Nephron progenitor cell (in vitro differentiated cells): ENCODE data around the gene GUCD1.

Experiments
- DNase-seq: peaks from one replicate; pipeline ENCODE4 v3.0.0; 2021
- H3K27ac Mint-ChIP-seq: 2 replicates; pipeline ENCODE4 v1.8.0; 2021; ENCODE audit warnings: mild to moderate bottlenecking, moderate library complexity, mixed read lengths
- H3K27me3 Mint-ChIP-seq: 2 replicates; pipeline ENCODE4 v1.8.0; 2021; ENCODE audit warnings: mild to moderate bottlenecking, low read depth, mixed read lengths; ENCODE audit not compliant: poor library complexity
- H3K36me3 Mint-ChIP-seq: 2 replicates; pipeline ENCODE4 v1.8.0; 2021; ENCODE audit warnings: low read depth, mixed read lengths
- H3K4me1 Mint-ChIP-seq: 2 replicates; pipeline ENCODE4 v1.8.0; 2021; ENCODE audit warnings: mixed read lengths
- H3K4me3 Mint-ChIP-seq: 2 replicates; pipeline ENCODE4 v1.8.0; 2021; ENCODE audit warnings: mild to moderate bottlenecking, moderate library complexity, mixed read lengths
- H3K9me3 Mint-ChIP-seq: 2 replicates; pipeline ENCODE4 v1.8.0; 2021; ENCODE audit warnings: mild to moderate bottlenecking, moderate library complexity, mixed read lengths
- CTCF ChIP-seq: fragments of 200-600 bp; sonication (generic); IDR thresholded peaks from 2 replicates; pipeline ENCODE4 v1.5.0; 2021; ENCODE audit warnings: antibody characterized with exemption

Gene GUCD1

DNA sequence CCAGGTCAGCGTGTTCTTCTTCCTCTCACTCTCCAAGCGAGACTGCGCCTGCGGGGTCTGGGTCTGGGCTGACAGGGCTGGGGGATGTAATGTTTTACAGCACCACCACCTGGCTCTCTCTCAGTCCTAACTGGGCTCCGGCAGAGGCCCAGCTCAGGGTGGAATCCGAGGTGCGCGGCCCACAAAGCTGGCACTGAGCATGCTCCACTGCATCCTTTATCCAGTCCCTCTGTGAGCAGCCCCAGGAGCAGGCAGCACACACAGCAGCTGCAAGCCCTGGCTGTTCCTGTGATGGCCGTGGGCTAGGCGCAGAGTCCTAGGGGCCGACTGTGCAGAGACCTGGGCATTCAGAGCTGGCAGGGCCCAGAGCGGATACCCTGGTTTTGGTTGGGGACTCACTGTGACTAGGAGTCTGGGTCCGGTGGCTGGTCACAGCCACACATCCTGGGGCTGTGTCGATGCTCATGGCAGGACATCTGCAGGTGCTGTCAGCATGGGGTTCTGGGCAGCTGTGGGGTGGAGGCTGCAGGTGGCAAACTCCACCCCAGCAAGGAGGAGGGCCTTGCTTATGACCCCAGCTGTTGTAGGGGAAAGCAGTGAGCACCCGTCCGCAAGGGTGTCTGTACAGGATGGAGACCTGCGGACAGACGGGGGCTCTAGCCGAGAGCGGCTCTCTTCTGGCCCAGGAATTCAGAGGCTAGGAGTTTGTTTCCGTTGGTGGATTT is 34.0 kb upstream of the GUCD1 start:
- DNase-seq, result no peak
- no peaks in the 10 kb centered on the region for H3K9me3 Mint-ChIP-seq
- H3K36me3 Mint-ChIP-seq, result no peaks in the 10 kb centered on the region
- H3K4me3 Mint-ChIP-seq, result no peak overlapping the region
- TF ChIP-seq CTCF, result no peak
- peaks cover 3% of the 10 kb centered on the region for H3K27me3 Mint-ChIP-seq
- no peak overlapping the region for H3K27ac Mint-ChIP-seq
- peaks cover 15% of the 10 kb centered on the region for H3K4me1 Mint-ChIP-seq

DNA sequence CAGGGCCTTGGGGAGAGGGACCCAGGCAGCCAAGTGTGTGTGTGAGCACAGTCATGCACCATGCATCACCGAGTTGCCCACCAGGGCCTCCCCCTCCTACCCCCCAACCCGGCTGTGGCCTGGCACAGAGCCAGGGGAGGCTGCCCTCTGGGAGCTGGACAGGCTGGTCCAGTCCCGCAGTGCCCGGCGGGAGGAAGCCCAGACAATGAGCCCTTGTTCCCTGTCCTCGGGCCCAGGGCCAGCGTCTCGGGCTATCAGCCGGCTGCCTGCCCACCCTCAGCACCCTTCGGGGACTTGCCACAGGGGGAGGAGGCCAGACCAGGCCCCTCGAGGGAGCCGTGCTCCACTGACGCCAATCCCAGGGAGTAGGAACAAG is 33.4 kb upstream of the GUCD1 start:
- Mint-ChIP-seq H3K4me3 (no peak overlapping the region), H3K27ac (no peak overlapping the region), H3K36me3 (no peaks in the 10 kb centered on the region), H3K27me3 (peaks cover 2% of the 10 kb centered on the region), H3K9me3 (no peaks in the 10 kb centered on the region), H3K4me1 (peaks cover 9% of the 10 kb centered on the region)
- DNase-seq, result no peak
- TF ChIP-seq CTCF, result no peak

DNA sequence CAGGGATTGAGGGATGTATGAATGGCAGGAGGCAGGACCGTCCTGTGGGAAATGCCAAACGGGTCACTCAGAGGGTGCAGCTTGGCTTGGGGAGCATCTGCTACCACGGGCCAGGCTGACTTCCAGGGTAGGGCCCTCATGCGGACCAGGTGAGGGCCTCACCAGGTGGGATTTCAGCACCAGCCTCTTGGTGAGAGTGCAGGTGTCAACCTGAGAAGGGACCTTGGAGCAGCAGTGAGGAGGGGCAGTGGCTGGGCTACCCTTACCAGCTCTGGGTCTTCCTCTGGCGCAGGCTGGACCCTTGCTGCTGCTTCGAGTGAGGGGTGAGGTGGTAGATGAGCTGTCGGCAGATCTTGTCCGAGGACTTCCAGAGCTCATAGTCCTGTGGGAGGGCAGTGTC is 33.0 kb upstream of the GUCD1 start:
- Mint-ChIP-seq H3K9me3 (no peaks in the 10 kb centered on the region), H3K36me3 (no peaks in the 10 kb centered on the region), H3K27ac (no peak overlapping the region), H3K4me3 (no peak overlapping the region), H3K4me1 (peaks cover 6% of the 10 kb centered on the region), H3K27me3 (no peaks in the 10 kb centered on the region)
- TF ChIP-seq CTCF, result no peak
- no peak for DNase-seq

DNA sequence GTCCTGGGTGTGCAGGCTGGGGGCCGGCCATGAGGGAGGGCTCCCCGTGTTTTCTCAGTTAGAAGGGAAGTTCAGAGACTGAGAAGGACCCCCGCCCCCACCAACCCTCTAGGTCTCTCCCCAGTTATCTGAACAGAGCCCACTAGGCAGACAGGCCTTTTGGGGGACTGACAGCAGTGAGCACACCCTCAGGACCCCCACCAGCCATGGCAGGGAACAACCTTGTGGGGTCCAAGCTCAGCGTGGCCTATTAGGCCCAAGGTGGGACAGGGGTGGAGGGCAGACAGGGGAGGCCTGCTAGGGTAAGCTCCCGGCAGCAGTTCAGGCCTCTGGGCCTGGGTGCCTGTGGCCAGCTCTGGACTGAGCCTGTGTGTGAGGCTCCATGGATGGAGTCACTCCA is 32.3 kb upstream of the GUCD1 start:
- Mint-ChIP-seq H3K27me3 (no peaks in the 10 kb centered on the region), H3K4me1 (peaks cover 3% of the 10 kb centered on the region), H3K4me3 (no peak overlapping the region), H3K9me3 (no peaks in the 10 kb centered on the region), H3K27ac (no peak overlapping the region), H3K36me3 (no peaks in the 10 kb centered on the region)
- TF ChIP-seq CTCF, result no peak
- DNase-seq, result no peak

GRCh38 chr22:24585927-24586546 is 31.1 kb upstream of the GUCD1 start:
- Mint-ChIP-seq H3K36me3 (no peaks in the 10 kb centered on the region), H3K4me3 (no peak overlapping the region), H3K9me3 (no peaks in the 10 kb centered on the region), H3K27ac (no peak overlapping the region), H3K27me3 (no peaks in the 10 kb centered on the region), H3K4me1 (no peaks in the 10 kb centered on the region)
- TF ChIP-seq CTCF, result no peak
- DNase-seq, result no peak

DNA sequence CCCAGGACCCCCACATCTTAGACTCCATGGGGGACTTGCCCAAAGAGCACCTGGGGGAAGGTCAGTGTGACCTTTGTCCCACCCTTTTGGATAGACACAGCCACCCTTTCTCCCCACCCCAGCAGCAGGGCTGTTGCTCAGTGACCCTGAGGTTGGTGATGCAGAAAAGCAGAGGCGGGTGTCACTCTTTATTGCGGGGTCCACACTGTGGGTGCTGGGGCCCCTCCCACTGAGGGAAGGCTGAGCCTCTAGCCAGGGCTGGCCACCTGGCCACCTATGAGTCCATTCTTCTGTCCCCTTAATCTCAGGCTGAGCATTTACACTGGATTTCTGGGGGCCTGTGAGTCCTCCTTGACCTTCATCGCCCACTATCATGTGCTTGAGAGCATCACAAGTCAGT is 30.5 kb upstream of the GUCD1 start:
- no peak for DNase-seq
- H3K36me3 Mint-ChIP-seq, result no peaks in the 10 kb centered on the region
- no peaks in the 10 kb centered on the region for H3K27me3 Mint-ChIP-seq
- H3K27ac Mint-ChIP-seq, result no peak overlapping the region
- TF ChIP-seq CTCF, result no peak
- no peaks in the 10 kb centered on the region for H3K9me3 Mint-ChIP-seq
- no peaks in the 10 kb centered on the region for H3K4me1 Mint-ChIP-seq
- H3K4me3 Mint-ChIP-seq, result no peak overlapping the region
